Measurements from ENCODE around the gene TACR1. TPM values are rescaled to one million over a fixed set of nuclear protein-coding genes. Genes with fewer than 3 reads are reported as not detected.

TACR1 gene
- total RNA-seq, 1 experiment from 2014 or later: not detected

GRCh38 chr2:75003276-75003675 is 196.0 kb downstream of the TACR1 start:
- Histone ChIP-seq H3K4me3 (ENCODE audit: low read depth, low read length, poor library complexity, severe bottlenecking) (no peak overlapping the region), H3K4me1 (ENCODE audit: insufficient read depth, low read length, poor library complexity, severe bottlenecking) (no peaks in the 10 kb centered on the region), H3K27me3 (replicated peaks; ENCODE audit: insufficient read depth, low read depth, low read length, poor library complexity) (no peaks in the 10 kb centered on the region), H3K9me3 (ENCODE audit: low read depth, low read length, poor library complexity, severe bottlenecking) (no peaks in the 10 kb centered on the region), H3K27ac (ENCODE audit: low read depth, low read length, poor library complexity, severe bottlenecking) (no peak overlapping the region), H3K36me3 (ENCODE audit: insufficient read depth, low read length, poor library complexity, severe bottlenecking) (no peaks in the 10 kb centered on the region)
- no TSS peak for BruUV-seq (replicated peaks)
- POLR2A ChIA-PET (ENCODE audit: low non-redundant PET): interaction anchor here (0.6 kb wide), 1 partner anchor 87 kb away, joined by 3 read pairs; no protein-coding TSS in a partner anchor
- DNase-seq (ENCODE audit: low spot score): no peak
- intact Hi-C loops (cut with micrococcal nuclease; ENCODE audit: unreplicated experiment): no loop called here
- TF ChIP-seq CTCF (conservative IDR thresholded peaks at IDR 0.05; ENCODE audit: low read depth, low read length) (no peak), EZH2 (IDR thresholded peaks at IDR 0.05; ENCODE audit: borderline replicate concordance, low read depth, low read length, poor library complexity, severe bottlenecking) (no peak)
- CTCF ChIA-PET: no interaction called here

- H3K4me3 ChIP-seq (ENCODE audit: low read depth, low read length, poor library complexity, severe bottlenecking): no peak overlapping the region
- ChIA-PET POLR2A (ENCODE audit: low non-redundant PET) (no interaction called here), CTCF (no interaction called here)
- no peaks in the 10 kb centered on the region for H3K9me3 ChIP-seq (ENCODE audit: low read depth, low read length, poor library complexity, severe bottlenecking)
- no peaks in the 10 kb centered on the region for H3K4me1 ChIP-seq (ENCODE audit: insufficient read depth, low read length, poor library complexity, severe bottlenecking)
- H3K36me3 ChIP-seq (ENCODE audit: insufficient read depth, low read length, poor library complexity, severe bottlenecking): no peaks in the 10 kb centered on the region
- DNase-seq (ENCODE audit: low spot score): no peak
- intact Hi-C loops (cut with micrococcal nuclease; ENCODE audit: unreplicated experiment): no loop called here
- H3K27me3 ChIP-seq (replicated peaks; ENCODE audit: insufficient read depth, low read depth, low read length, poor library complexity): no peaks in the 10 kb centered on the region
- no peak overlapping the region for H3K27ac ChIP-seq (ENCODE audit: low read depth, low read length, poor library complexity, severe bottlenecking)
- BruUV-seq (replicated peaks): no TSS peak
- TF ChIP-seq CTCF (conservative IDR thresholded peaks at IDR 0.05; ENCODE audit: low read depth, low read length): no peak
- no peak for TF ChIP-seq EZH2 (IDR thresholded peaks at IDR 0.05; ENCODE audit: borderline replicate concordance, low read depth, low read length, poor library complexity, severe bottlenecking)
Measured at GRCh38 chr2:75002007-75002406, 197.3 kb downstream of the TACR1 start.

GRCh38 chr2:74999468-74999867 is 199.9 kb downstream of the TACR1 start:
- no peaks in the 10 kb centered on the region for H3K27me3 ChIP-seq (replicated peaks; ENCODE audit: insufficient read depth, low read depth, low read length, poor library complexity)
- H3K27ac ChIP-seq (ENCODE audit: low read depth, low read length, poor library complexity, severe bottlenecking): no peak overlapping the region
- H3K36me3 ChIP-seq (ENCODE audit: insufficient read depth, low read length, poor library complexity, severe bottlenecking): no peaks in the 10 kb centered on the region
- ChIA-PET CTCF (no interaction called here), POLR2A (ENCODE audit: low non-redundant PET) (no interaction called here)
- no peak for DNase-seq (ENCODE audit: low spot score)
- intact Hi-C loops (cut with micrococcal nuclease; ENCODE audit: unreplicated experiment): no loop called here
- no peak overlapping the region for H3K4me3 ChIP-seq (ENCODE audit: low read depth, low read length, poor library complexity, severe bottlenecking)
- TF ChIP-seq CTCF (conservative IDR thresholded peaks at IDR 0.05; ENCODE audit: low read depth, low read length) (no peak), EZH2 (IDR thresholded peaks at IDR 0.05; ENCODE audit: borderline replicate concordance, low read depth, low read length, poor library complexity, severe bottlenecking) (no peak)
- H3K9me3 ChIP-seq (ENCODE audit: low read depth, low read length, poor library complexity, severe bottlenecking): no peaks in the 10 kb centered on the region
- H3K4me1 ChIP-seq (ENCODE audit: insufficient read depth, low read length, poor library complexity, severe bottlenecking): no peaks in the 10 kb centered on the region
- BruUV-seq (replicated peaks): no TSS peak

Small RNA genes within 50 kb of the gene (microRNA-seq; reads per million reads assigned to microRNA genes)
- gene MIR5000: 4.6 reads per million, percentile 14 among the genes with 10 or more reads in this experiment

Other genes starting within 250 kb of the TACR1 start
- 60.6 and 63.4 TPM in 2 replicates for gene POLE4, start 240.9 kb downstream of the TACR1 start, total RNA-seq (2021)

All from A673 (cell line).